ENCODE measurements around the gene OR5AU1. TPM values are rescaled to one million over a fixed set of nuclear protein-coding genes. Genes with fewer than 3 reads are reported as not detected.
"Not testable (repeated sequence)": the region's sequence is repeated elsewhere in the genome, so short reads cannot be mapped to it uniquely, and the experiment has no call there.

The OR5AU1 gene
- total RNA-seq, 2 experiments from 2014 or later, result not detected

GRCh38 chr14:21162081-21162480 lies 6.2 kb upstream of the OR5AU1 start:
- ATAC-seq, result no peak
- H3K27me3 Mint-ChIP-seq, result peaks cover 60% of the 10 kb centered on the region

GRCh38 chr14:21160061-21160610 lies 4.3 kb upstream of the OR5AU1 start:
- Mint-ChIP-seq H3K27ac (no peak overlapping the region), H3K4me1 (no peaks in the 10 kb centered on the region), H3K4me3 (no peak overlapping the region), H3K27me3 (peaks cover 60% of the 10 kb centered on the region), H3K36me3 (no peaks in the 10 kb centered on the region), H3K9me3 (ENCODE audit: low read depth) (no peaks in the 10 kb centered on the region)
- CTCF ChIA-PET, result no interaction called here
- DNase-seq (no peak), ATAC-seq (no peak)

More at GRCh38 chr14:21162081-21162480, 6.2 kb upstream of the OR5AU1 start:
- Mint-ChIP-seq H3K36me3 (no peaks in the 10 kb centered on the region), H3K27ac (no peak overlapping the region), H3K9me3 (ENCODE audit: low read depth) (no peaks in the 10 kb centered on the region), H3K4me3 (no peak overlapping the region), H3K4me1 (no peaks in the 10 kb centered on the region)
- CTCF ChIA-PET, result no interaction called here
- no peak for DNase-seq

- ATAC-seq; DNase-seq; H3K27ac Mint-ChIP-seq; H3K4me1 Mint-ChIP-seq; CTCF ChIA-PET; H3K4me3 Mint-ChIP-seq; H3K9me3 Mint-ChIP-seq (ENCODE audit: low read depth); H3K36me3 Mint-ChIP-seq: not testable (repeated sequence)
- H3K27me3 Mint-ChIP-seq, result peaks cover 51% of the 10 kb centered on the region
Measured at GRCh38 chr14:21158175-21158574, 2.3 kb upstream of the OR5AU1 start.

- H3K36me3 Mint-ChIP-seq, result peaks cover 2% of the 10 kb centered on the region
- H3K27me3 Mint-ChIP-seq, result peaks cover 17% of the 10 kb centered on the region
- CTCF ChIA-PET, result no interaction called here
- H3K4me3 Mint-ChIP-seq, result no peak overlapping the region
- ATAC-seq (no peak), DNase-seq (no peak)
- H3K4me1 Mint-ChIP-seq, result no peaks in the 10 kb centered on the region
- H3K27ac Mint-ChIP-seq, result no peak overlapping the region
- peaks cover 5% of the 10 kb centered on the region for H3K9me3 Mint-ChIP-seq (ENCODE audit: low read depth)
Measured at GRCh38 chr14:21149641-21150367, 6.1 kb downstream of the OR5AU1 start.

GRCh38 chr14:21145437-21145836 lies 10.4 kb downstream of the OR5AU1 start:
- H3K9me3 Mint-ChIP-seq (ENCODE audit: low read depth), result peaks cover 5% of the 10 kb centered on the region
- no peak overlapping the region for H3K4me3 Mint-ChIP-seq
- peaks cover 19% of the 10 kb centered on the region for H3K27me3 Mint-ChIP-seq
- no peak overlapping the region for H3K27ac Mint-ChIP-seq
- H3K4me1 Mint-ChIP-seq, result no peaks in the 10 kb centered on the region
- DNase-seq, result no peak
- CTCF ChIA-PET, result interaction anchor here (2.1 kb wide), 1 partner anchor 9 kb away, joined by 5 read pairs; no protein-coding TSS in a partner anchor
- peaks cover 2% of the 10 kb centered on the region for H3K36me3 Mint-ChIP-seq
- no peak for ATAC-seq

- Mint-ChIP-seq H3K4me3 (no peak overlapping the region), H3K4me1 (no peaks in the 10 kb centered on the region), H3K27me3 (peaks cover 19% of the 10 kb centered on the region), H3K27ac (no peak overlapping the region), H3K36me3 (peaks cover 2% of the 10 kb centered on the region), H3K9me3 (ENCODE audit: low read depth) (peaks cover 5% of the 10 kb centered on the region)
- ATAC-seq, result no peak
- DNase-seq, result no peak
- CTCF ChIA-PET, result no interaction called here
Measured at GRCh38 chr14:21142357-21142756, 13.5 kb downstream of the OR5AU1 start.

- ATAC-seq (no peak), DNase-seq (no peak)
- H3K9me3 Mint-ChIP-seq (ENCODE audit: low read depth), result no peaks in the 10 kb centered on the region
- H3K4me1 Mint-ChIP-seq, result no peaks in the 10 kb centered on the region
- no peaks in the 10 kb centered on the region for H3K36me3 Mint-ChIP-seq
- H3K4me3 Mint-ChIP-seq, result no peak overlapping the region
- no peak overlapping the region for H3K27ac Mint-ChIP-seq
- CTCF ChIA-PET, result interaction anchor here (1.0 to 3.7 kb wide), 5 partner anchors 11 to 121 kb away, joined by 3 to 15 read pairs (median 8); no protein-coding TSS in a partner anchor
- H3K27me3 Mint-ChIP-seq, result no peaks in the 10 kb centered on the region
Measured at GRCh38 chr14:21136024-21136423, 19.8 kb downstream of the OR5AU1 start.

GRCh38 chr14:21133901-21134300 lies 22.0 kb downstream of the OR5AU1 start:
- no peak for DNase-seq
- CTCF ChIA-PET, result no interaction called here
- no peaks in the 10 kb centered on the region for H3K9me3 Mint-ChIP-seq (ENCODE audit: low read depth)
- no peak overlapping the region for H3K4me3 Mint-ChIP-seq
- no peaks in the 10 kb centered on the region for H3K4me1 Mint-ChIP-seq
- peaks cover 6% of the 10 kb centered on the region for H3K27me3 Mint-ChIP-seq
- no peak for ATAC-seq
- H3K36me3 Mint-ChIP-seq, result no peaks in the 10 kb centered on the region
- H3K27ac Mint-ChIP-seq, result no peak overlapping the region

GRCh38 chr14:21123429-21123828 lies 32.4 kb downstream of the OR5AU1 start:
- Mint-ChIP-seq H3K27me3 (peaks cover 41% of the 10 kb centered on the region), H3K4me1 (peaks cover 11% of the 10 kb centered on the region), H3K27ac (no peak overlapping the region), H3K4me3 (no peak overlapping the region), H3K9me3 (ENCODE audit: low read depth) (no peaks in the 10 kb centered on the region), H3K36me3 (peaks cover 2% of the 10 kb centered on the region)
- CTCF ChIA-PET, result interaction anchor here (0.5 to 1.9 kb wide), 4 partner anchors 12 to 103 kb away, joined by 3 to 8 read pairs (median 4); no protein-coding TSS in a partner anchor
- DNase-seq (no peak), ATAC-seq (no peak)

GRCh38 chr14:21121122-21121521 lies 34.7 kb downstream of the OR5AU1 start:
- ATAC-seq, result no peak
- Mint-ChIP-seq H3K27me3 (peaks cover 22% of the 10 kb centered on the region), H3K4me1 (peaks cover 11% of the 10 kb centered on the region), H3K36me3 (peaks cover 2% of the 10 kb centered on the region), H3K4me3 (no peak overlapping the region), H3K27ac (no peak overlapping the region), H3K9me3 (ENCODE audit: low read depth) (no peaks in the 10 kb centered on the region)
- CTCF ChIA-PET, result no interaction called here
- DNase-seq, result no peak

- CTCF ChIA-PET, result no interaction called here
Measured at GRCh38 chr14:21120686-21121085, 35.2 kb downstream of the OR5AU1 start.

GRCh38 chr14:21118933-21119332 lies 36.9 kb downstream of the OR5AU1 start:
- Mint-ChIP-seq H3K9me3 (ENCODE audit: low read depth) (no peaks in the 10 kb centered on the region), H3K27me3 (peaks cover 14% of the 10 kb centered on the region), H3K4me3 (no peak overlapping the region), H3K36me3 (no peaks in the 10 kb centered on the region), H3K27ac (no peak overlapping the region), H3K4me1 (peaks cover 11% of the 10 kb centered on the region)
- ATAC-seq (no peak), DNase-seq (no peak)
- CTCF ChIA-PET, result no interaction called here

More at GRCh38 chr14:21120686-21121085, 35.2 kb downstream of the OR5AU1 start:
- DNase-seq (no peak), ATAC-seq (no peak)
- Mint-ChIP-seq H3K4me3 (no peak overlapping the region), H3K27me3 (peaks cover 20% of the 10 kb centered on the region), H3K9me3 (ENCODE audit: low read depth) (no peaks in the 10 kb centered on the region), H3K36me3 (peaks cover 2% of the 10 kb centered on the region), H3K27ac (no peak overlapping the region), H3K4me1 (peaks cover 11% of the 10 kb centered on the region)

- no peak overlapping the region for H3K4me3 Mint-ChIP-seq
- no peak overlapping the region for H3K27ac Mint-ChIP-seq
- no peaks in the 10 kb centered on the region for H3K36me3 Mint-ChIP-seq
- H3K27me3 Mint-ChIP-seq, result no peaks in the 10 kb centered on the region
- H3K9me3 Mint-ChIP-seq (ENCODE audit: low read depth), result no peaks in the 10 kb centered on the region
- CTCF ChIA-PET, result interaction anchor here (0.7 to 3.4 kb wide), 2 partner anchors 9 to 21 kb away, joined by 3 to 13 read pairs; no protein-coding TSS in a partner anchor
- ATAC-seq (no peak), DNase-seq (no peak)
- peaks cover 18% of the 10 kb centered on the region for H3K4me1 Mint-ChIP-seq
Measured at GRCh38 chr14:21113369-21113768, 42.5 kb downstream of the OR5AU1 start.

- no peak overlapping the region for H3K4me3 Mint-ChIP-seq
- no peaks in the 10 kb centered on the region for H3K36me3 Mint-ChIP-seq
- ATAC-seq, result no peak
- H3K9me3 Mint-ChIP-seq (ENCODE audit: low read depth), result no peaks in the 10 kb centered on the region
- DNase-seq, result no peak
- no peaks in the 10 kb centered on the region for H3K27me3 Mint-ChIP-seq
- no peak overlapping the region for H3K27ac Mint-ChIP-seq
- CTCF ChIA-PET, result no interaction called here
- peaks cover 18% of the 10 kb centered on the region for H3K4me1 Mint-ChIP-seq
Measured at GRCh38 chr14:21112255-21112654, 43.6 kb downstream of the OR5AU1 start.

Data from activated CD8-positive, alpha-beta memory T cell treated with anti-CD3 and anti-CD28 coated beads, Interleukin-2, amount 10 ng/mL, durations not matched to agents 7 days and 5 days (primary cell).